ENCODE results near the gene SLC45A3.

SLC45A3 gene

DNA sequence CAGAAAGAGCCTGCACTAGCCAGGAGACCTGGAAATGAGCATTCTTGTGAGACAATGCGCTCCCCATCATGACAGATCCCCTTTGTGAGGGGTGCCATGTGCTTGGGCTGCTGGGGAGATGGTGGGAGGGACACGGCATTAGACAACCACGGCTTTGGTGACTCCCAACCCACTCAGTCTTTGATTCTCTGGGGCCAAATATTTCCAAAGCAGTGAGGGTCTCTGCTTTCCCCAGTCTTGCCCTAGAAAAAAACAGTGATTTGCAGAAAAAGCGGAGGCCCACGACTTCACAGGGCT lies 10.2 kb downstream of the SLC45A3 start:
- TF ChIP-seq, protein P1, sequence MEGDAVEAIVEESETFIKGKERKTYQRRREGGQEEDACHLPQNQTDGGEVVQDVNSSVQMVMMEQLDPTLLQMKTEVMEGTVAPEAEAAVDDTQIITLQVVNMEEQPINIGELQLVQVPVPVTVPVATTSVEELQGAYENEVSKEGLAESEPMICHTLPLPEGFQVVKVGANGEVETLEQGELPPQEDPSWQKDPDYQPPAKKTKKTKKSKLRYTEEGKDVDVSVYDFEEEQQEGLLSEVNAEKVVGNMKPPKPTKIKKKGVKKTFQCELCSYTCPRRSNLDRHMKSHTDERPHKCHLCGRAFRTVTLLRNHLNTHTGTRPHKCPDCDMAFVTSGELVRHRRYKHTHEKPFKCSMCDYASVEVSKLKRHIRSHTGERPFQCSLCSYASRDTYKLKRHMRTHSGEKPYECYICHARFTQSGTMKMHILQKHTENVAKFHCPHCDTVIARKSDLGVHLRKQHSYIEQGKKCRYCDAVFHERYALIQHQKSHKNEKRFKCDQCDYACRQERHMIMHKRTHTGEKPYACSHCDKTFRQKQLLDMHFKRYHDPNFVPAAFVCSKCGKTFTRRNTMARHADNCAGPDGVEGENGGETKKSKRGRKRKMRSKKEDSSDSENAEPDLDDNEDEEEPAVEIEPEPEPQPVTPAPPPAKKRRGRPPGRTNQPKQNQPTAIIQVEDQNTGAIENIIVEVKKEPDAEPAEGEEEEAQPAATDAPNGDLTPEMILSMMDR (IDR thresholded peaks at IDR 0.05; ENCODE audit: low read depth, low read length) = no peak
- in situ Hi-C loops (cut with HindIII; ENCODE audit: low sequenced_read_pairs) = no loop called here
- no peak for DNase-seq (ENCODE audit: low read depth, low spot score)
- H3K4me3 ChIP-seq (ENCODE audit: low read depth, low read length) = no peak overlapping the region

- DNase-seq (ENCODE audit: low read depth, low spot score) = no peak
- no peak overlapping the region for H3K4me3 ChIP-seq (ENCODE audit: low read depth, low read length)
- TF ChIP-seq, protein P1 (IDR thresholded peaks at IDR 0.05; ENCODE audit: low read depth, low read length) = no peak
- in situ Hi-C loops (cut with HindIII; ENCODE audit: low sequenced_read_pairs) = no loop called here
Measured at GRCh38 chr1:205669341-205670149, 10.8 kb downstream of the SLC45A3 start.

GRCh38 chr1:205668951-205669340 lies 11.4 kb downstream of the SLC45A3 start:
- DNase-seq (ENCODE audit: low read depth, low spot score) = no peak
- TF ChIP-seq, protein P1 (IDR thresholded peaks at IDR 0.05; ENCODE audit: low read depth, low read length) = no peak
- in situ Hi-C loops (cut with HindIII; ENCODE audit: low sequenced_read_pairs) = no loop called here

DNA sequence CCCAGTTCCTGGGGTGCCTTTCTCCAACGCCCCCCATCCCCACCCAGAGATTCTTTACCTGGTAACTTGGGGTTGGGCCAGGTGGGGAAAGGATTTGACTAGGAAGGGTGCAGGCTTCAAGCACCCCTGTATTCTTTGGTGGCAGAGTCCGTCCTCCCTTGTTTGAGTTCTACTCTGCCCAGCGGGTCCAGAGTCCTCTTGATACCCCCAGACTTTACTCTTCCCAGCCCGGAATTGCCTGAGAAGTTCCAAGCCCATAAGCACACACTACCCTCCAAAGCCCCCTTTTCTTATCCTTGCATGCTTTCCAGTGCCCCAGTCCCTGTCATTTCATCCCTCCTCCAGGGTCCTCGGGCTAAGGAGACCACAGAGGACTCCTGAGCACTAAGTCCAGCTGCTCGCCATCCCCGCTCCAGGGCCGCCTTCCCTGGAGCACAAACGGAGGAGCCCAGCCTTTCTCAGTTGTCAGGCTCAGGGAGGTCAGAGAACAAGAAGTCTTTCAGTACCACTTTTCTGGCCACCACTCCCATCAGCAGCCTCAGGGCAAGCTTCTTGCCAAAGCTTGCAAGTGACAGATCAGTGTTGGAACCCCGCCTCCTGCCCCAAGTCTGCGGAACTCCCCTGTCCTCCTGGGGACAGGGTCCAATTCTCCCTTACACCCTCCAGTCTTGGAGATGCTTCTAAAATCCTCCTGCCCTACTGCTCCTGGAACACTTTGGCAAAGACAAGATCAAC lies 12.2 kb downstream of the SLC45A3 start:
- no peak for DNase-seq (ENCODE audit: low read depth, low spot score)
- no peak overlapping the region for H3K4me3 ChIP-seq (ENCODE audit: low read depth, low read length)
- in situ Hi-C loops (cut with HindIII; ENCODE audit: low sequenced_read_pairs) = no loop called here
- TF ChIP-seq, protein P1 (IDR thresholded peaks at IDR 0.05; ENCODE audit: low read depth, low read length) = no peak

More at GRCh38 chr1:205668951-205669340, 11.4 kb downstream of the SLC45A3 start:
- H3K4me3 ChIP-seq (ENCODE audit: low read depth, low read length) = no peak overlapping the region

DNA sequence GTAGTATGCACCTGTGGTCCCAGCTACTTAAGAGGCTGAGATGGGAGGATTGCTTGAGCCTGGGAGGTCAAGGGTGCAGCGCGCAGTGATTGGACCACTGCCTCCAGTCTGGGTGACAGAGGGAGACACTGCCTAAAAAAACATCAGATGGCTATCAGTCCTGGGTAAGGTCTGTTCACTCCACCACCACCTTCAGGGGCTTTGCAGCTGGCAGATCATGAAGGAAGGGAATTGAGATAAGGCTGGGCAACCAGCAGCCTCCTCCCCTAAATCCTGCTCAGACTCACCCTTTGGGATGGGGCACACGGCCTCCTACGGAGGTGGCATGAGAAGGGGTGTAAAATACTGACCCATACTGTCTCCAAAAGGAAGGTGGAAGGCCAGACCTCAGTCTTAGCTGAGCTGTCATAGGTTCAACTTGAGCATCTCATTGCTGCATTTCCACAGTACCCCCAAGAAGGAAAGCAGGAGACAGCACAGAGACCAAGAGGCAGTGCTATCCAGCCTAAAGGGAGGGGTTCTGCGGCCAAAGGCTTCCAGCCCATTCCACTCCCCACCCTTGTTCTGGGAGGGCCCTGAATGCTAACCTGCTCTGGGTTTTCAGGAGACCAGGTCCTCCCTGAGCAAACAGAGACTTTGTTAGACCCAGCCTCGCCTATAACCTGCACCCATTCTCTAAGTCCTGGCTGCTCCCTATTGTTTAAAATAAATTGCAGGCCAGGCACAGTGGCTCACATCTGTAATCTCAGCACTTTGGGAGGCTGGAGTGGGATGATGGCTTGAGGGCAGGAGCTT lies 13.7 kb downstream of the SLC45A3 start:
- no peak overlapping the region for H3K4me3 ChIP-seq (ENCODE audit: low read depth, low read length)
- in situ Hi-C loops (cut with HindIII; ENCODE audit: low sequenced_read_pairs) = no loop called here
- DNase-seq (ENCODE audit: low read depth, low spot score) = no peak
- TF ChIP-seq, protein P1 (IDR thresholded peaks at IDR 0.05; ENCODE audit: low read depth, low read length) = no peak

DNA sequence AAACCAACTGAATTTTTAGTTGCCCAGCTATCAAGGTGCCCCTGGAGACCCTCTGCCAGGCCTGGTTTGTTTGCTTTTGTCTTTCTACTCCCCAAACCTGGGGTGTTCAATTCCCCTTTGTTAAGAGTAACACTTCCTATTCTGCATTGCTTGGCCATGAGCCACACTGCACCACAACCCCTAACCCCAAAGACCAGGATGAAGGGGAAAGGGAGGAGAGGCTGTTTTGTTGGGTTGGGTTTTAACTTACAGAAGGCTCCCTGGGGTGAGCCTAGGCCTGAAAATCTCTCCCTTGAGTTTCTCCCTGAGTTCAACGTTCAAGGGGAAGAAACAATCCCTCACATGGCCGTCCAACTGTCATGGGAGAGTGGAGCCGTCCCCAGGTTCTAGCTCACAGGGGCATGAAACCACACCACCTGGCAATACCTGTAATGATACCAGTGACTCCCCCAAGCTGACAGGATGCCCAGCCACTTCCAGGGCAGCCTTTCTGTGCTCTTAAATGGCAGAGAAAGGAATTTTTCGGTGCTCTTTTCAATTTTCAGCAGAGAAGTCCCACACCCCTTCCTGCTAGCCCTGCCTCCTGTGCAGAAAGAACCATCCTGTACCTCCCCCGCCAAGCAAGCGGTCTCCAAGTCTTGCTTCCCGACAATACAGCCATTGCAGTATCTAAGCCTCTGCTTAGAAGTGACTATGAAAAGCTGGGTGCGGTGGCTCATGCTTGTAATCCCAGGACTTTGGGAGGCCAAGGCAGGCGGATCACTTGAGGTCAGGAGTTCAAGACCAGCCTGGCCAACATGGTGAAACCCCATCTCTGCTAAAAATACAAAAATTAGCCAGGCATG lies 14.9 kb downstream of the SLC45A3 start:
- DNase-seq (ENCODE audit: low read depth, low spot score) = no peak
- H3K4me3 ChIP-seq (ENCODE audit: low read depth, low read length) = no peak overlapping the region
- TF ChIP-seq, protein P1 (IDR thresholded peaks at IDR 0.05; ENCODE audit: low read depth, low read length) = no peak
- in situ Hi-C loops (cut with HindIII; ENCODE audit: low sequenced_read_pairs) = no loop called here

Measured in astrocyte of the spinal cord (primary cell).